ENCODE data around the gene TRMT1L. TPM values are rescaled to one million over a fixed set of nuclear protein-coding genes. Genes with fewer than 3 reads are reported as not detected.

TRMT1L gene
- total RNA-seq, 1 experiment from 2014 or later = 24.9 TPM

DNA sequence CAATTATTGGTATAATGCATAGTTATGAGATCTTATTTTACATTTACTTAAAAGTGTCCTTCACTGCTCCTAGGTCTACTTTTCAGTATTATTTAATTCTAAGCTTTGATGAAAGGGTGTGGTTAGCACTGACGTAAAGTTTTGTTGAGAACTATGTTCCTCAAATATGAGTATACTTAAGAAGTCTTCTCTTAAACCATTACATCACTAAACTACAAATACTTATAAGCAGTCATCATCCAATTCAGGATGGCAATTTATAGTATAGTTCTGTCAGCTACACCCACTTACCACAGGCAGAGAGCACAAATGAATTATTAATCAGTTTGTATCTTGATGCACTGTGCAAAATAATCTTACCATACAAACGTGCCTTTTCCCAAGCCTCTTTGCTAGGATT, 27.0 kb downstream of the TRMT1L start:
- DNase-seq (ENCODE audit: low read depth) = no peak

DNA sequence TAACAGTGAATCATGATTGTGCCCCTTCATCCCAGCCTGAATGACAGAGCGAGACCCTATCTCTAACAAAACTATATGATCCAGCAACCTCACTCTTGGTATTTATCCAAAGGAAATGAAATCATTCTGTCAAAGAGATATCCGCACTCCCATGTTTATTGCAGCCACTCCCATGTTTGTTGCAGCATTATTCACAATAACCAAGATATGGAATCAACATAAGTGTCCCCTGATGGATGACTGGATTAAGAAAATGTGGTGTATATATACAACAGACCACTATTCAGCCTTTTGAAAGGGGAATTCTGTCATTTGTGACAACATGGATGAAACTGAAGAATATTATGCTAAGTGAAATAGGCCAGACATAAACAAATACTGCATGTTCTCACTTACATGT, 44.4 kb downstream of the TRMT1L start:
- no peak for DNase-seq (ENCODE audit: low read depth)

DNA sequence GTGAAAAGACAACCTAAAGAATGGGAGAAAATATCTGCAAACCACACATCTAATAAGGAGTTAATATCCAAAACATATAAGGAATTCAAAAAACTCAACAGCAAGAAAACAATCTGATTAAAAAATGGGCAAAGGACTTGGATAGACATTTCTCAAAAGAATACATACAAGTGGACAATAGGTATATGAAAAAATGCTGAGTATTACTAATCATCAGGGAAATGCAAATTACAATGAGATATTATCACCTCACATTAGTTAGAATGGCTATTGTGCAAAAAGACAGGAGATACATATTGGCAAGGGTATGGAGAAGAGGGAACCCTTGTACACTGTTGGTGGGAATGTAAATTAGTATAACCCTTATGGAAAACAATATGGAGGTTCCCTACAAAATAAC, 44.9 kb downstream of the TRMT1L start:
- no peak for DNase-seq (ENCODE audit: low read depth)

DNA sequence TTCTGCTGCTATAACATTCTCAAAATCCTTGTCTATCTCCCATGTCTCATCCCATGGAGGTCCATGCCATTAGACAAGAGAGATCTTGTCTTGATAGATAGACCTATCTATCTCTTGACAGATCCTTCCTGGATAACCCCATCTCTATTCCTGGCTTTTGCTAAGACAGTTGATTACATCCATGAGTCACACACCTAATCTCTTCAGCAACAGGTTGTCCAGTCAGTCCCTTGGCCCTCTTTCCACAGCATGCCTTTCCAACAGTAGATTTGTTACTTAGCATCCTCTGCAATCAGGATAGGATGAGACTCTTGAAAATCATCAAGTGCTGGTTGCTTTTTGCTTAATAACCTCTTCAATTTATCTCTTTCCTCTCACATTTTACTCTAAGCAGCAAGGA, 46.6 kb downstream of the TRMT1L start:
- DNase-seq (ENCODE audit: low read depth) = no peak

DNA sequence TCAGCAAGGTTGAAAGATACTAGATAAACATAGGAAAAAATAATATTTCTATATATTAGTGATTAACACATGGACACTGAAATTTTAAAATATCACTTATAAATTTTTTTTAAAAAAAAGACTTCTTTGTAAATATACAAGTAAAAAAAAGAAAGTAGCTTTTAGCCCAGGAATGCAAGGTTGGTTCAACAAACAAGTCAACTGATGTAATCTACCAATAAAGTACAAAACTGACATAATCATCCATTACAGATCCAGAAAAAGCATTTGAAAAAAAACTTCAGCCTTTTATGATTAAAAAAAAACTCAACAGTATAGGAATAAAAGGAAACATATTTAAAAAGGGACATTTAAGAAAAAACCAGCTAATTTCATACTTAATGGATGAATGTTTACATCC, 48.4 kb downstream of the TRMT1L start:
- no peak for DNase-seq (ENCODE audit: low read depth)

DNA sequence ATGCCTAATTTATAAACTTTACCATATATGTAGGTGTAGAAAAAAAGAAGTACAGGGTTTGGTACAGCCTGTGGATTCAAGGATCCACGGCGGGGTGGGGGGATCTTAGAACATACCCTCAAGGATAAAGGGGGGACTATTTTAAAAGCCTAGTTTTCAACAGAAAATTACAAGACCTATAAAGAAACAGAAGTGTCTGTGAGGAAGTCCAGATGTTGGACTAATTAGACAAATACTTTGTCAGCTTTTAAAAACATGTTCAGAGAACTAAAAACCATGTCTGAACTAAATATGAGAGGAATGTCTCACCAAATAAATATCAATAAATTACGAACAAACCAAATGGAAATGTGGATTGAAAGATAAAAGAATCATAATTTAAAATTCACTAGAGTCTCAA, 51.6 kb downstream of the TRMT1L start:
- DNase-seq (ENCODE audit: low read depth) = no peak

DNA sequence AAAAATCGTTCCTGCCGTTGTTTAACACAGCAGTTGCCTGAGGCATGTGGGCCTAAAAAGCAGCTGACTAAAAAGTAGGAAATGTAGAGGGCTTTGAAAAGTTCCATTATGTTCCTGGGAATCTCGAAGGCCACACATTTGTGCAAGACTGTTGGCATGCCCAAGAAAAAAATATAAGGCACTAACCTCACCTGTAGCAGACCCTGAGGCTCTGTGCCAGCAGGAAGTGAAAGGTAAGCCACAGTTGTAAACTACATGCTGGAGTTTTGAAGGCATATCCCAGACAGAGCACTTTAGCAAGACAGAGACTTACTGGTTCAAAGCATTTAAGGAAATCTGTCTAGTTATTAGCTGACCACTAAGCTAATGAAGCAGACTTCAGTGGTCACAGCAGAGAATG, 52.7 kb downstream of the TRMT1L start:
- no peak for DNase-seq (ENCODE audit: low read depth)

DNA sequence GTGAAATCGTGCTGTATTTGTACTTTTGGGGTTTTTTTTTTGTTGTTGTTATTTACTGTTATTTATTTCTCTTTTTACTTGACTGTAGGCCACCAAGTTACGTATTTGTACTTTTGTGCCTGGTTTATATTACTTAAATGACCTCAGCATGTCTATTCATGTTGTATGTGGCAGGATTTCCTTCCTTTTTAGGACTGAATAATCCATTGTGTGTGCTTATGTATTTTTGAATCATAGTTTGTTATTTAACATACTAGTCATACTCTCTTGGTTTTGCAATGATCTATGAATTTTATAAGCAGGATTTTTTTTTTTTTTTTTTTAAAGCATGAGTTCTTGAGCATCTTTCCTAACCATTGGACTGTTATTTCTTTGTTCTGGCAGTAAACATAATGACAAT, 60.2 kb downstream of the TRMT1L start:
- DNase-seq (ENCODE audit: low read depth) = no peak

DNA sequence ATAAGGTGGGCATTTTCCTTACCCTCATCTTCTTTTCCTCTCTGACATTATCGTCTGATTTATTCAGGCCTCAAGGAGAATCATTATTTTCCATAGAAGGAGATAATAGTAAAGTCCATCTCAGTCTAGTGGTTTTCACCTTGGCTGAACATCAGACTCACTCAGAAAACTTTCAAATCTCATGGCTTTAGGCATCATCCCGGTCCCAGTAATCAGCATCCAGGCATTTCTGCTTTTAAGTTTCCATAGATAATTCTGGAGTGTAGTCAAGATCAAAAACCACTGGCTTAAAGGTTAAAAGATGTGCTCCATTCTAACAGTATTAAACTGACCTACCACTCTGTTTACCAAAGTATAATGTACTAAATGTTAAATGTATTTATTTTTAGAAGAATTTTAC, 62.0 kb downstream of the TRMT1L start:
- DNase-seq (ENCODE audit: low read depth) = no peak

DNA sequence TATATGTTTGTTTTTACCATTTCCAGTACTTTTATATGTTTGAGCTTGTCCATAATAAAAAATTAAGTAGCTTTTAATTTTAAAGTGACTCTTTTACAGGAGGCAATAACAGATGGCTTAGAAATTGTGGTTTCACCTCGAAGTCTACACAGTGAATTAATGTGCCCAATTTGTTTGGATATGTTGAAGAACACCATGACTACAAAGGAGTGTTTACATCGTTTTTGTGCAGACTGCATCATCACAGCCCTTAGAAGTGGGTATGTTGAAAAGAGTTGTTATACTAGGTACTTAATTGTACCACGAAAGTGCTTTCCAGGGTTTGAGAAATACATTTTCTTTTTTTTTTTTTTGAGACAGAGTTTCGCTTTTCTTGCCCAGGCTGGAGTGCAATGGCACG, 65.3 kb downstream of the TRMT1L start:
- no peak for DNase-seq (ENCODE audit: low read depth)

DNA sequence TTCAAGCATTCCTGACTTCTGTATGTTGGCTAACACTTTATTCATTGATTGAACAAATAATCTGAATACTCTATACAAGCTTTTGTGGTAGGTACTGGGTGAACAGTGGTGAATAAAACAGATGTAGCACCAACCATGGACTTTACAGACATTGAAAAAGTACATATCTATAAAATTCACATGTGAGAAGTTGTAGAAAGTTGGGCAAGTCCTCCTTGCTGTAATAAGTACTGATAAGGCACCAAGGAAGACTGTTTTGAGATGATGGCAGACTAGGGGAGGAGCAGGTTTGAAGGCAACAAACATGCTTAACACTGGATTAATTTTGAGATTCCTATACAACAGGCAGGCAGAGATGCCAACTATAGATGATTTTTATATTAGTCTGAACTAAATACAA, 69.0 kb downstream of the TRMT1L start:
- DNase-seq (ENCODE audit: low read depth) = no peak

DNA sequence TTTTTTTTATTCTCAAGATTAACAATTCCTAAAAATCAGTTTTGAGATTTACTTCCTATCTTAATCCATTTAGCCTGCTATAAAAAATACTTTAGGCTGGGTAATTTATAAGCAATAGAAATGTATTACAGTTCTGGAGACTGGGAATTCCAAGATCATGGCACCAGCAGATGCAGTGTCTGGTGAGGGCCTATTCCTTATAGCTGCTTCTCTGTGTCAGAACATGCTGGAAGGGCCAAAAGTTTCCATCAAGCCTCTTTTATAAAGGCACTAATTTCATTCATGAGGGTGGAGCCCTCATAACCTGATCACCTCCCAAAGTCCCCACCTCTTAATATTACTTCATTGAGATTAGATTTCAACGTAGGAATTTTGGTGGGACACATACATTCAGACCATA, 69.7 kb downstream of the TRMT1L start:
- no peak for DNase-seq (ENCODE audit: low read depth)

DNA sequence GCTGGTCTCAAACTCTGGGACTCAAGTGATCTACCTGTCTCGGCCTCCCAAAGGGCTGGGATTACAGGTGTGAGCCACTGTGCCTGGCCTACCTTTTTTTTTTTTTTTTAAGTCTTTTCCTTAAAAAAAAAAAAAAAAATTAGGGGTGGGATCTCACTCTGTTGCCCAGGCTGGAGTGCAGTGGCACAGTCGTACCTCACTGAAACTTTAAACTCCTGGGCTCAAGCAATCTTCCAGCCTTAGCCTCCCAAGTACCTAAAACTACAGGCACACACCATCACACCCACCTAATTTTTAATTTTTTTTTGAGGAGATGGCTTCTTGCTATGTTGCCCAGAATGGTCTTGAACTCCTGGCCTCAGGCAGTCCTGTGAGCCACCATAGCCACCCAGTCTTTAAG, 72.9 kb downstream of the TRMT1L start:
- DNase-seq (ENCODE audit: low read depth) = no peak

DNA sequence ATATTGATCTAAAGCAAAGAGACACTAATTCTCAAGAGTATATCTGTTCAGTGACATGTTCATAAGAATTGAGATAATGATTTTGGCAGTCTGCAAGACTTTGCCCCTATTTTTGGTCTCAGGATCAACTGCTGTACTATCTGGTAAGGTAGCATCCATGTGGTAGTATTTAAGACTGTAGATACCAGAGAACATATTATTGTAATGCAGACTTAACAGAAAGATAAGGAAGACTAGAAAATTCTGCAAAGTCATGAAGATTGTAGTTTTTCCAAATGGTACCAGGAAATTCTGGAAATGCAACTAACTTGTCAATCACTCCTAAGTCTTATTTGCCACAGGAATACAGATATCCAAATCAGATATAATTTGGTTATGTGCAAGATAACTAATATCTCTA, 76.3 kb downstream of the TRMT1L start:
- no peak for DNase-seq (ENCODE audit: low read depth)

DNA sequence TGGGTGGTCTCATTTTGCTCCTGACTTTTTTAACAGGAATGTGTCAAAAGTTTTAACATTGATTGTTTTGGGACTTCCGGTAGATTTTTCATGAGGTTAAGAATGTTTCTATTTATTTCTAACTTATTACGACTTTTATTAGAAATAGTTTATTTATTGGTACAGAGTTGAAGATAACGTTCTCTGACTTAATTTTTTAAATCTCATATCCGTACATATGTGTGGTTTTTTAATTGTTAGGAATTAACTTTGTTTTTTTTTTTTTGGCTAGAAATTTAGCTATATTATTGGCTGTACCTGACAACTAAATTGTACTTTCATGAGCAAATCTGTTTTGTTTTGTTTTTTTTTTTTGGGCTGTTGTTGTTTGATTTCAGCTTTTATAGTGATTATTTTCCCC, 79.4 kb downstream of the TRMT1L start:
- DNase-seq (ENCODE audit: low read depth) = no peak

DNA sequence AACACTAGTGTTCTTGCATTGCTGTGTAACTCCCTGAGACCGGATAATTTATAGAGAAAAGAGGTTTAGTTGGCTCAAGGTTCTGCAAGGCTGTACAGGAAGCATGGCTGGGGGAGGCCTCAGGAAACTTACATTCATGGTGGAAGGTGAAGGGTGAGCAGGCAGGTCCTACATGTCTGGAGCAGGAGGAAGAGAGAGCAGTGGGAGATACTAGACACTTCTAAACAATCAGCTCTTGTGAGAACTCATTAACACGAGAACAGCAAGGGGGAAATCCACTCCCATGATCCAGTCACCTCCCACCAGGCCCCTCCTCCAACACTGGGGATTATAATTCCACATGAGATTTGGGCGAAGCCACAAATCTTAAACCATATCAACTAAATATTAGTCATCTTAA, 81.3 kb downstream of the TRMT1L start:
- DNase-seq (ENCODE audit: low read depth) = no peak

DNA sequence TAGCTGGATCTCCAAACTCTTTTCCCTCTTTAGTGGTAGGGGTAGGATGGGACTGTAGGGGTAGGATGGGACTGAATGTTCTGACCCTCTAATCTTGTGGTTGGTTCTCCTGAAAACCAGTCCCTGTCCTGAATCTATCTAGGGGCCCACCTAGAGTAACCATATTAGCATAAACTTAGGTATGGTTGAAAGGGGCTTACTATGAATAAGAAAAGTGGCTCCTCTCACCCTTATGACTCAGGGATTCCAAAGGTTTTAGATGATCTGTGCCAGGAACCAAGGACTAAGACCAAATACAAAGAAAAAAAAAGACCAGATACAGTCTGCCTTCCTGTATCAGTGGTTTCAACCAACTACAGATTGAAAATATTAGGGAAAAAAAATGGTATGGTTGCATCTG, 82.4 kb downstream of the TRMT1L start:
- DNase-seq (ENCODE audit: low read depth) = peak; percentile 39

DNA sequence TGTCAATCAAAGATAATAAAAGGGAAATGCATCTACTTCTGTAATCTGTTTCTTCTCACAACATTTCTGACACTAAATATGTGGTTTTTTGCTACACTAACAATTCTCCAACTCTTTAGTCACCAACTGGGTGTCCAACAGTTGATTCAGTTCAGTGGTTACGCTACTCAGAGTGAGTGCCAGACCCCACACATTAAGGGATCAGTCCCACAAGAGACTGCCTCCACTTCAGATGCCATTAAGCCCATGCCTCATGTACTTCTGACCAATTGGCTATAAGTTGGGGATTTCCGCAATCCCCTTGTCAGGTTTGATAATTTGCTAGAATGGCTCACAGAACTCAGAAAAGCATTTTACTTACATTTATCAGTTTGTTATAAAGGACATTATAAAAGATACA, 83.0 kb downstream of the TRMT1L start:
- no peak for DNase-seq (ENCODE audit: low read depth)

DNA sequence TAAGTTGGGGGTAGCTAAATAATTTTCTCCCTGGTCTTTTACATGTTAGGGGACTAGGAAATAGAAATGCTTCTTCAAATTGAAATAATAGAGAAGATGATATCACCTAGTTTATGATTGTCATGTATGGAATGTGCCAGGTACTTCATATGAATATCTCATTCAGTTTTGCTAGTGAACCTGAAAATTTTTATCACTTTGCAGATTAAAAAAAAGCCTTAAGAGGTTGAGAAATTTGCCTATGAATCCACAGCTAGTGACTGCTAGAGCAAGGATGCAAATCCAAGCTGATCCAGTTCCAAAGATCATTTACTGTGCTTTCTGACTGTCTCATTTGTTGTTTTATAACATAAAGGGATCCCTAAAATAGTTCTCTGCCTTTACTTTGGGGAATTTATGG, 86.7 kb downstream of the TRMT1L start:
- DNase-seq (ENCODE audit: low read depth) = no peak

DNA sequence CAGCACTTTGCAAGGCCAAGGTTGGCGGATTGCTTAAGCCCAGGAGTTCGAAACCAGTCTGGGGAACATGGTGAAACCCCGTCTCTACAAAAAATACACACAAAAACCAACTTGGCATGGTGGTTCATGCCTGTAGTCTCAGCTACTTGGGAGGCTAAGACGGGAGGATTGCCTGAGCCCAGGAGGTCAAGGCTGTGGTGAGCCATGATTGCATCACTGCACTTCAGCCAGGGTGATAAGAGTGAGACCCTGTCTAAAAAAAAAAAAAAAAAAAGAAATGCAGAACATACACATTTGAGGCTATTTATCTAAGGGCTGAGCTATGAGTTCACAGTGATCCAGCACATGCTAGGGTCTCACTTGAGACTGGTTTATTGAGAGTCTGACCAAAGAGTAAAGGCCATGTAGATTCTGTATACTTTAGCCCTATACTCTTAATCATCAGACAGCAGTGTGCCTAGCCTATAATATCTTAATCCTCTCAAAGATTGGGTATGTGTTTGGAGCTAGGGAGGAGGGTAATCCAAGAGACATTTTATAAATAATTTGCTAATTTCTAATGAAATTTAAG, 87.5 kb downstream of the TRMT1L start:
- no peak for DNase-seq (ENCODE audit: low read depth)

DNA sequence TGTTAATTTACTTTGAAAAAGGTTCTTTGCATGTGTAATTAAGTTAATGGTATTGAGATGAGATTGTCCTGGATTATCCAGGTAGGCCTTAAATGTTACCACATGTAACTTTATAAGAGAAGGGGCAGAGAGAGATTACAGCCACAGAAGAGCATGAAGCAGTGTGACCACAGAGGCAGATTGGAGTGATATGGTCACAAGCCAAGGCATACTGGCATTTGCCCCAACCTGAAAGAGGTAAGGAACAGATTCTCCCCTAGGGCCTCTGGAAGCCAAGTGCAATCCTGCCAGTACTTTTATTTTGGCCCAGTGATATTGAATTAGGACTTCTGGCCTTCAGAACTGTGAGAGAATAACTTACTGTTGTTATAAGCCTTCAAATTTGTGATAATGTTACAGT, 88.4 kb downstream of the TRMT1L start:
- DNase-seq (ENCODE audit: low read depth) = no peak

Data from HT1080 (cell line).